Measurements from ENCODE around the gene ELL2.
"Not testable (repeated sequence)": the region's sequence is repeated elsewhere in the genome, so short reads cannot be mapped to it uniquely, and the experiment has no call there.

The ELL2 gene

DNA sequence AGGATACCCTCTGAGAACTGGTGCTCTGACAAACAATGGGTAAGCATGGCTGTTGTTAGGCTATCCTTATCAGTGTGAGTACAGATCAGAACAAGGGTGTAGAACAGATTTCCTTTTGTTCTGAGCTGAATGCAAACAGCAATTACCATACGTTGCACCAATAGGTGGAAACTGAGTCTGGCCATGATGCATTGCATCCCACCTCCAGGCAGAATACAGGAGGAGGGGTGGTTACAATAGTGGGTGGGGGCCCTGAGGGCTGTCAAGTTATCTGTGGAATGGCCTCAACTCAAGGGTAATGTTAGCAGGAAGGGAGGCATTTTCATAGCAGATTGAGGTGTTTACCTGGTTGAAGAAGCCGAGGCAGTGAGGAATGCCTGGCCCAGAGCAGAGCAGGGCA, 84.9 kb downstream of the ELL2 start:
- DNase-seq = no peak

GRCh38 chr5:95874246-95874645, 87.4 kb downstream of the ELL2 start:
- no peak for DNase-seq

- DNase-seq = no peak
Measured at GRCh38 chr5:95873351-95873750, 88.3 kb downstream of the ELL2 start.

DNA sequence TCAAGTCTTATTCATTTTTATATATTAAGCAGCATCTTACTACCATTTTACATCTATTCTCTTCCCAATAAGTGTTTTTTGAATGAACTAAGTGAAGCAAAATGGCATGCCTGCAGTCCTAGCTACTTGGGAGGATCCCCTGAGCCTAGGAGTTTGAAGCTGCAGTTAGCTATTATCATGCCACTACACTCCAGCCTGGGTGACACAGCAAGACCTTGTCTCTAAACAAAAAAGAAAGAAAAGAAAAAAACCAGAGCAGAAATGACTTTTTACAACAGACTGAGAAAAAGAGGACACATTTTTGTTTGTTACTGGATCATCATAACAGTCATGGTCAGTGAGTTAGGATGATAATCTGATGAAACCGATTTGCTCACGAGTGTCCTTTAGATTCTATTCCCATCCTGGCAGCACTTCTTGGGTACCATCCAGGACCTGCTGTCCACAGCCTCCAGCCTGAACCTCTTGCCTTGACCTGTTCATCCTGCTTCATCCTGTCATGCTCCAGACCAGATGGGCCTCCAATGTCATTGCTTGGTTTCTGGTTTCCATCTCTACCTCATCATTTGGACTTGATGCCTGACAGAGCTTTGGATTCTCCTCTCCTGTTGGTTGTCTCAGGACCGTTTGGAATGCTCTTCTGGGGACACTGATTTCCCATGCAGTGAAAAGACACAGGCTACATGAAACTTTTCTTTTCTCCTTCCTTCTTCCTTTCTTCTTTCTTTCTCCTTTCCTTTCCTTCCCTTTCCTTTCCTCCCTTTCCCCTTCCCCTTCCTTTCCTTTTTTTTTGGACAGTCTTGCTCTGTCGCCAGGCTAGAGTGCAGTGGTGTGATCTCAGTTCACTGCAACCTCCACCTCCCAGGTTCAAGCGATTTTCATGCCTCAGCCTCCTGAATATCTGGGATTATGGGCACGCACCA, 89.0 kb downstream of the ELL2 start:
- no peak for DNase-seq

GRCh38 chr5:95871146-95871806, 90.4 kb downstream of the ELL2 start:
- no peak for DNase-seq

DNA sequence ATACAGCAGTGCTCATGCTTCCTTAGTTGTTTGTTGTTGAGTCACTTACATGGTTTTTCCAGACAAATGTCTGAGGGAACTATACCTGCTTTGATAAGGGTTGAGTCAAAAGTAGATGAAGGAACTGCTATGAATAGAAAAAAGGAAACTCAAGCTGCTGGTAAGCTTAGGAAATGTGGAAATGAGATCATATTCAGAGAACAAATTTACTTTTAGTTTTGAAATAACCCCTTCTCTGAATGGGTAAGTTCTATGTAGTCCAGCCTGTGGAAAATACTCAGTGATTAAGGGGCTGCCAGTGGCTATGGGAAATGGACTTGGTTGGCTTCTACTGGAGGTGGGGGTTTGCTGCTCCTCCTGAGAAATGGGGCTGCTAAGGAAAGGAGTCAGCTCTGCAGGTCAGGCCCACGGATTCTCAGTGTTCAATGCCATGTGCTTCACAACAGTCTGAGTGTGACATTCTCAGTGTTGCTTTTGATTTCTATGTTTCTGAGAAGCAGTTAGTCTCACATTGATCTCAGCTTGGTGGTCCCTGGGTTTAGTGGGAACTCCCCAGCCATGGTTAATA, 91.5 kb downstream of the ELL2 start:
- DNase-seq = no peak

DNA sequence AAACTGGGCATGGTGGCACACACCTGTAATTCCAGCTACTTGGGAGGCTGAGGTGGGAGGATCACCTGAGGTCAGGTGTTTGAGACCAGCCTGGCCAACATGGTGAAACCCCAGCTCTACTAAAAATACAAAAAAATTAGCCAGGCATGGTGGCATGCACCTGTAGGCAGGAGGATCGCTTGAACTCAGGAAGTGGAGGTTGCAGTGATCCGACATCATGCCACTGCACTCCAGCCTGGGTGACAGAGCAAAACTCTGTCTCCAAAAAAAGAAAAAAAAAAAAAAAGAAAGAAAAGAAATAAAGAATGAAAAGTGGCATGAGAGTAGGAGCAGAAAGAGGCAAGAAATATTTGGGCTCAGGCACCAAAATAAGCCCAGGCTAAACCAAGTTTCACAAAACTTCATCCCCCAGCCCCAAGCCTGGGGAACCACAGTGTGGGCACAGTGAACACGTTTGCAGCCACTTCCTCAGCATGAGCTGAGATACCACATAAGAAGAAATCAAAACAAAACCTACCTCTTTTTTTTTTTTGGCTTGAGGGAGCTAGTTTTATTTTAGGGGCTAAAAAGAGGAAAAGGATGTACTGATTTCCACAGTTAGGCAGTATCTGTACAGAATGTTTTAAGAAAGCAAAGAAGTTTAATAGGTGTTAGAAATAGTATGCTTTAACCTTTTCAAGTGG, 92.3 kb downstream of the ELL2 start:
- not testable (repeated sequence) for DNase-seq

GRCh38 chr5:95868136-95868535, 93.5 kb downstream of the ELL2 start:
- no peak for DNase-seq

GRCh38 chr5:95866435-95867040, 95.1 kb downstream of the ELL2 start:
- DNase-seq = no peak

GRCh38 chr5:95864944-95865504, 96.6 kb downstream of the ELL2 start:
- no peak for DNase-seq

DNA sequence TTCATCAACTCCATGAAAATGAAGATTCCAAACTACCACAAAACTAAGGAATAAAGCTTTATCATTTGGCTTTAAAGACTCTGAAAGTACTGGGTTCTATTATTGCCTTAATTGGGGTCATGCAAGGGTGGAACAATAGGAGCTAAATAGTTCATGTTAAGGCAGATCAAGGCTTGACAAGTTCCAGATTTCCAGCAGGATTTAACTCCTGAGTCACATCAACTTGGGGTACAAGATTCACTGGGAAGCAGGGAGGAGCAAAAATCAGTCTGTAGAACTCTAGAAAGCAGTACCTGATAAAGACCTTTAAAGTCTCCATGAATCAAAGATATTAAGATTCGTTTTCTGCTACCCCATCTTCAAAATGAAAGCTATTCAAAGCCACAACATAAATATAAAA, 97.2 kb downstream of the ELL2 start:
- DNase-seq = no peak

- DNase-seq = no peak
Measured at GRCh38 chr5:95863383-95863757, 98.3 kb downstream of the ELL2 start.

DNA sequence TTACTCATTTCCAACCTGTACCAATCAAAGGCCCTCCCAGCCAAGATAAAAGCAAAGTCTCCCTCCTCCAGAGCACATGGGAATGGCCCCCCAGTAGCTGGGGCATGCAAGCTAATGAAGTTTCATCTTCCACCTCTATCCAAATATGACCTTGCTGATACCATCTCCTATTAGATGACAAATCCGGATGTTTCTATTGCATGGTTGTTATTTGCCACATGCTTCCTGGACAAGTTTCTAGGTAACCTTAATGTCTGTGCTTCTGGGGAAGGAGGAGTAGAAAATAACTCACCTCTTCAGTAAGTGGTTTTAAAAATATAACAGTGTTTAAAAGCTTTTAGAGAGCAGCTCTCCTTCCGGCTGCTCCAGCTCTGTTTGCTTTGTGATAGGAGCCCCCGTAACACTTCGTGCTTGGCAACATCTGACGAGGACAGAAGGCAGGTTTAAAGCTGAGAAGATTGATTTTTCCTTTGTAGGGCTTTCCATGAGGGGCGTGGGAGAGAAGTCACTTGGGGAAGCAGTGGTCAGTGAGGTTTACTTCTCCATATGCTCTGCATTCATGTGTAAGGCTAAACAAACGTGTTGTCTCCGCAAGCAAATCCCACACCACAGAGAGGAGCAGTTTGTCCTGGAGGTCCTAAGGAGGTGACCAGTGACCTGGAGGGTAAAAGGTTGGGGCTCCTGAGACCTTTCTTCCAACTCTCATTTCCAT, 98.8 kb downstream of the ELL2 start:
- no peak for DNase-seq

DNA sequence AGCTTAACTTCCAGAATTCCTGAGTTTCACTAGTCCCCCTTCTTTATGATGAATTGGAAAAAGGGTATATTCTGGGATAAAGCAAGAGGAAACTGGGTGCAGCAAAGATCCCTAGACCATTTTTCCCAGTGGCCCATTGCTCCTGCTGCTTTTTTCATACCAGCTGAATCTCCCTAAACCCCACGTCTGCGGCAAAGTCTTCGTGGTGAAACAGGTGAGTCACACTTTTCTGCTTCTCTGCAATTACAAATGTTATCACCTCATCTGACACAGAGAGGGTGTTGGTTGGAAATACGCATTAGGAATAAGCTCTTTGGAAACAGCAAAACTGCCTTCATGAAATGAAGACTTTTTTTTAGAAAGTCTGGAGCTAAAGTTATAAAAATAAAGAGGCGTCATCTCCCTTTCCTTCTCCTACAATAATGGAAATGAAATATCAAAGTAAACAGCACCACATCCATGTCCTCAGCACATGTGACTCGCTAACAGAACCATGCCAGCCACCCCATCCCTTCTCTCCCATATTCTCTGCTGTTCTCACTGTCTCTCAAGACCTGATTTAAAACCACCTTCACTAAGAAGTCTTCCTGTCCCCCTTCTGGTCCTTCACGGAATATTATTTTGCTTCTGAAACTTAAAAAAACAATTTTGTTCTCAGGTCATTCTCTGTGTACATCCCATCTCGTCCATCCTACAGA, 99.6 kb downstream of the ELL2 start:
- no peak for DNase-seq

DNA sequence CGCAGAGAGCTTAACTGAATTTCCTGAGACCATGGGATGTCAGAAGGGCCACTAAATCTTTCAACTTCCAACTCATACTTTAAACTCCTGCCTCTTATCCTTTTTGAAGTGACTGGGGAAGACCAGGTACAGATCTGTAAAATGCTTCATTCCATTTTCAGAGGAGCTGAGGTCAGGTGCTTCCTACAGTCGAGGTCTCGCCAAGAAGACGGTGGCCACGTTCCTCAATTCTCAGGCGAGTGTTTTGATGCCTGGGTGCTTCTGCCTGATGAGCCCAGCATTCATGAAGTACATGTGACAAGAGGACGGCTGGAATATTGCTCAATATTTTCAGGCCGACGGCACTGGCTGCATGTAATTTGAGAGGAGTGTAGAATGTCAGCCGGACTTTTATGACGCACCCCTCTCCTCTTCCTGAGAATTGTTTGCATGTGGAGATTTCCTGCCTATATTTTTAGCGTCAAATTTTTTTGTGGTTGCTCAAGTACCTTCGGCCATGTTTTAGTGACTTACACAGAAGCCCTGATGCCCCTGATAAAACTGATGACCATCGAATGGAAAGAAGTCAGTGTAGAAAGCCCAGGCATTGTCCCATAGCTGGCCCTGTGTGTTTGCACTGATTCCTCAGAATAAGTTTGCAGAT, 100.3 kb downstream of the ELL2 start:
- DNase-seq = no peak

GRCh38 chr5:95859661-95860060, 102.0 kb downstream of the ELL2 start:
- DNase-seq = no peak

- peak; percentile 16 for DNase-seq
Measured at GRCh38 chr5:95858661-95859595, 102.7 kb downstream of the ELL2 start.

- no peak for DNase-seq
Measured at GRCh38 chr5:95858023-95858461, 103.6 kb downstream of the ELL2 start.

DNA sequence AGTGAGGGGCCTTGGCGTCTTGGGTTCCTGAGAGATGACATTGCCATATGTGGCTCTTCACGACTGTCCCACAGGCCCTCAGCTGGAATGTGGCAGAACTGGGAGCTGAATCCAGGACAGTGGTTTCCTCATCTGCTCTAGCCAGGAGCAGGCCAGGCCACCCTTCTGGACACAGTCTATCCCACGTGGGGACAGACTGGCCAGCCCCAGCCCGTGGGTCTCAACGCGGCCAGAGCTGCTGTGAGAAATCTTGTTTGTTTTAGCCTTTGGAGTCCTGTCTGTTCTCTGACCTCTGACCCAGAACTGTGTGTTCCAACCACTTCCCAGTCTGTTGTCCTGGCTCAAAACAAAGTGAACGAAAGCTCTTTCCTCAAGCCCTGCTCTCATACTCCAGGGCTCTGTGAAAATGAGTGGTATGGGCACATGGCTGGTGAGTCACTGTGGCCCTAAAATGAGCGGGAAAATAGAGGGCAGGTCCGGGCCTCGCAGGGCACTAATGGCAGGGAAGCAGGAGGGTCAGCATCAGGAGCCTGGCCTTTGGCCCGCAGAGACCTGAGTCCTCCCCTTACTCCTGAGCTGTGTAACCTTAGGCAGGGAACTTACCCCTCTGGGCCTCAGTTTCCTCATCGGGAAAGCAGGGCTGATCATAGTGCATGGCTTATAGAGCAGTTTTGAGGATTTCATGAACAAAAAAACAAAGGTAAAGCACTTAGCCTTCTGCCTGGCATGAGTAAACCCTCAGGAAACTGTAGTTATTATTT, 104.3 kb downstream of the ELL2 start:
- DNase-seq = no peak

All from cortex of kidney (tissue), 1 donor.